Adrenal gland (tissue), 5 donors: ENCODE results near the gene LCN1.

Experiments
- CTCF ChIP-seq, 6 experiments: fragments of 450-650 bp in 4 of 6; fragments of 200-600 bp in 2 of 6; sonication (generic) in 1 of 6; IDR thresholded peaks; 1 replicate in 5 of 6; 2 replicates in 1 of 6; pipeline versions ENCODE4 v1.5.1 to v1.8.0; 2016 to 2021; ENCODE audit warnings: antibody characterized with exemption in 6 of 6, mild to moderate bottlenecking in 2 of 6, moderate library complexity in 1 of 6
- POLR2A ChIP-seq, 2 donors: fragments of 450-650 bp; IDR thresholded peaks; one replicate each; pipeline ENCODE4 v1.6.1; 2017; ENCODE audit warnings: antibody characterized with exemption in 2 of 2, mild to moderate bottlenecking in 2 of 2, moderate library complexity in 1 of 2
- donor health status: DM: no; HTN: no; CAD: no.

- TF ChIP-seq CTCF (IDR thresholded peaks at IDR 0.05): no peak
- no peak for TF ChIP-seq POLR2A (IDR thresholded peaks at IDR 0.05)
These were observed 42.6 kb downstream of the LCN1 start for GRCh38 chr9:135563858-135564257.
